Peyer's patch (tissue), 4 donors: Measurements from ENCODE around the gene RUVBL1. TPM values are rescaled to one million over a fixed set of nuclear protein-coding genes. Genes with fewer than 3 reads are reported as not detected.

Source experiments
- DNase-seq, 3 donors: peaks; one replicate each; pipeline ENCODE4 v3.0.0-alpha.2; 2017 to 2019
- H3K27ac ChIP-seq, 4 donors: fragments of 200-600 bp; sonication (generic); one replicate each; pipeline ENCODE4 v1.5.1; 2016 to 2019
- H3K27me3 ChIP-seq, 2 donors: fragments of 200-600 bp; sonication (generic); one replicate each; pipeline ENCODE4 v1.5.1; 2019
- H3K36me3 ChIP-seq, 3 donors: fragments of 200-600 bp; sonication (generic); one replicate each; pipeline ENCODE4 v1.5.1; 2016 to 2019
- H3K4me1 ChIP-seq, 4 donors: fragments of 200-600 bp; sonication (generic); one replicate each; pipeline ENCODE4 v1.5.1; 2016 to 2019
- H3K4me3 ChIP-seq, 4 donors: fragments of 200-600 bp; sonication (generic); 1 replicate in 3 of 4; 2 replicates in 1 of 4; pipeline ENCODE4 v1.5.1; 2016 to 2019; ENCODE audit warnings: mild to moderate bottlenecking in 1 of 4
- H3K9me3 ChIP-seq, 4 donors: fragments of 200-600 bp; sonication (generic); one replicate each; pipeline ENCODE4 v1.5.1; 2016 to 2019; ENCODE audit warnings: mild to moderate bottlenecking in 1 of 4
- POLR2A ChIP-seq, 2 donors: fragments of 450-650 bp; IDR thresholded peaks; one replicate each; pipeline ENCODE4 v1.5.1; 2017; ENCODE audit warnings: antibody characterized with exemption in 2 of 2, mild to moderate bottlenecking in 2 of 2, moderate library complexity in 2 of 2
- total RNA-seq, 4 donors: library from RNA; depleted of rRNA; stranded (reverse); fragments of >200 nt; gene quantifications; one replicate each; pipeline ENCODE4 v1.1.0, GENCODE V29; 2016
- TF ChIP-seq, protein P1 (sequence below), 6 experiments: fragments of 450-650 bp in 4 of 6; fragments of 200-600 bp in 2 of 6; sonication (generic) in 1 of 6; IDR thresholded peaks; one replicate each; pipeline ENCODE4 v1.5.1; 2017 to 2019; ENCODE audit warnings: antibody characterized with exemption in 6 of 6, mild to moderate bottlenecking in 3 of 6, moderate library complexity in 1 of 6

RUVBL1 gene
- total RNA-seq, 4 donors from 2014 or later = 8.9 to 22.3 (median 14.5) TPM

DNA sequence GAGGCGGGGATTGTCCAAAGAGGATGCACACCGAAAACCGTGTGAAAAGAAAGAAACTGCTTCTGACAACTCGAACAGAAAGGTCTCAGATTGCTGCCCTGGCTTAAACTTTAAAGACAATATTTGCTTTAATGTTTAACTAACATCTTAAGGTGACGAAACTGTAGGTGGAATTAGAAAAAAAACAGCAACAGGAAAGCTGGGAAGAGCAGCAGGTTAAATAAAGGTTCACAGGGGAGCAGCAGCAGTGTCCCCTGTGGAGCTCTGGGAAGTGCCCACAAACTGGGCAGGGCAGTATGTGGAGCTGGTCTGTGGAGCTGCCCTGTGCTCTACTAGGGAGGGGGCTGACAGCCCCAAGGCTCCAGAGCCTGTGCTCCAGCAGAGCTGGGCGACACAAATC lies 25.4 kb downstream of the RUVBL1 start:
- DNase-seq = no peak
- H3K27me3 ChIP-seq = no peaks in the 10 kb centered on the region
- TF ChIP-seq POLR2A (IDR thresholded peaks at IDR 0.05) = no peak
- TF ChIP-seq, protein P1, sequence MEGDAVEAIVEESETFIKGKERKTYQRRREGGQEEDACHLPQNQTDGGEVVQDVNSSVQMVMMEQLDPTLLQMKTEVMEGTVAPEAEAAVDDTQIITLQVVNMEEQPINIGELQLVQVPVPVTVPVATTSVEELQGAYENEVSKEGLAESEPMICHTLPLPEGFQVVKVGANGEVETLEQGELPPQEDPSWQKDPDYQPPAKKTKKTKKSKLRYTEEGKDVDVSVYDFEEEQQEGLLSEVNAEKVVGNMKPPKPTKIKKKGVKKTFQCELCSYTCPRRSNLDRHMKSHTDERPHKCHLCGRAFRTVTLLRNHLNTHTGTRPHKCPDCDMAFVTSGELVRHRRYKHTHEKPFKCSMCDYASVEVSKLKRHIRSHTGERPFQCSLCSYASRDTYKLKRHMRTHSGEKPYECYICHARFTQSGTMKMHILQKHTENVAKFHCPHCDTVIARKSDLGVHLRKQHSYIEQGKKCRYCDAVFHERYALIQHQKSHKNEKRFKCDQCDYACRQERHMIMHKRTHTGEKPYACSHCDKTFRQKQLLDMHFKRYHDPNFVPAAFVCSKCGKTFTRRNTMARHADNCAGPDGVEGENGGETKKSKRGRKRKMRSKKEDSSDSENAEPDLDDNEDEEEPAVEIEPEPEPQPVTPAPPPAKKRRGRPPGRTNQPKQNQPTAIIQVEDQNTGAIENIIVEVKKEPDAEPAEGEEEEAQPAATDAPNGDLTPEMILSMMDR (IDR thresholded peaks at IDR 0.05) = no peak
- peaks cover 0 to 27% (median 0%) of the 10 kb centered on the region in 3 donors for H3K36me3 ChIP-seq
- H3K27ac ChIP-seq = no peak overlapping the region
- H3K4me3 ChIP-seq = no peak overlapping the region
- H3K9me3 ChIP-seq = no peaks in the 10 kb centered on the region
- H3K4me1 ChIP-seq = no peaks in the 10 kb centered on the region

- H3K27ac ChIP-seq = no peak overlapping the region
- H3K9me3 ChIP-seq = no peaks in the 10 kb centered on the region
- H3K4me1 ChIP-seq = no peaks in the 10 kb centered on the region
- DNase-seq = peak; percentile 75 to 91 (median 86)
- TF ChIP-seq, protein P1 (IDR thresholded peaks at IDR 0.05) = peak; percentile 49 to 86 (median 76)
- TF ChIP-seq POLR2A (IDR thresholded peaks at IDR 0.05) = no peak
- H3K36me3 ChIP-seq = peaks cover 0 to 15% (median 0%) of the 10 kb centered on the region in 3 donors
- no peak overlapping the region for H3K4me3 ChIP-seq
- no peaks in the 10 kb centered on the region for H3K27me3 ChIP-seq
Measured at GRCh38 chr3:128095222-128095703, 28.3 kb downstream of the RUVBL1 start.

DNA sequence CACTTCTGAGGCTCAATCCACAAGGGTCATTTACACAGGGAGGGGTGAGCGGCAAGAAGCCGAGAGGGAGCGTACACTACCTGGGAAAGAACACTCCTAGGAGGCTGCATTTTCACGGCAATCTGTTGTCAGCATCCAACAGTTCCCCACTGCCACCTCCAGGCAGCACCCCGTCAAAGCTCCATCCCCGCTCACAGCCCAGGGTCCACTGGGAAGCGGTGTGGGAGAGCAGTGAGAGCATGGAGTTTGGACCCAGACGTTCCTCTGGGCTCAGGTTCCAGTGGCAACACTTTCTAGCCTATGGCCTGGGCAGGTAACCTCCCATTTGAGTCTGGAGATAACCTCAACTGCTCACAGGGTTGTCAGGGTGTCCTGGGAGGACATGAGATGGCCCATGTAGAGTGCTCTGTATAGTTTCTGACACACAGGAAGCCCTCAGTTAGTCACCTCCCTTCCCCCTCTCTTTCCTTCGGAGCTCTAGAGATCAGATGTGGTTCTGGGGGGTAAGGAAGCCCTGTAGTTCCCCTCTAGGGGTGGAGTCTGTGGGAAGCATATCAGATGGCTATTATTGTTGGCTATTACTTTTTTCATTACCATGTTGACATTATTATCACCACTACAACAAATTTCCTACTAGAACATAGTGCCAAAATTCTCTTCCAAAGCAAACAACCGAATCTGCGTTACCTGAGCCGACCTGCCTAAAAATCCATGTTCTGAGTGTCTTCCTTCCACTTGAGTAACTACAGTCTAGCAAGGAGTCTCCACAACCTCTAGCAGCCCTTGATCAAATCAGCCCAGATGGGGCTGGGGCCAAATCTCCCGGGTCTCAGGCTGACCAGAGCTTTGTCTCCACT lies 29.1 kb downstream of the RUVBL1 start:
- Histone ChIP-seq H3K9me3 (no peaks in the 10 kb centered on the region), H3K27me3 (no peaks in the 10 kb centered on the region), H3K36me3 (peaks cover 0 to 14% (median 0%) of the 10 kb centered on the region in 3 donors), H3K4me3 (no peak overlapping the region), H3K4me1 (no peaks in the 10 kb centered on the region), H3K27ac (no peak overlapping the region)
- TF ChIP-seq, protein P1 (IDR thresholded peaks at IDR 0.05) = no peak
- no peak for TF ChIP-seq POLR2A (IDR thresholded peaks at IDR 0.05)
- DNase-seq = no peak

DNA sequence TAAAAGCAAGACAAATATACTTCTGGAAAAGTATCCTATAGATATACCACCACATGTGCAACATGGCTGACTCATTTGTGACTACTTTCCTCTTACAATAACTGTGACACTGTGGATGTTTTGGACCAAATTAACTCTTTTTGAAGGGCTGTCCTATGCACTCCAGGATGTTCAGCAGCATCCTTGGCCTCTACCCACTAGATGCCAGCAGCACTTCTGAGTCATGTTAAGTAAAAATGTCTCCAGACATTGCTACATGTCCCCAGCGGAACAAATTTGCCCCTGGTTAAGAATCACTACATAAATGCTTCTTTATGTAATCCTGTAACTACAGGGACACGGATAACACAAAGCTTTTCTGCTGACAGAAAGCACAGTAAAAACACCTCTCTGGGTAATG lies 32.0 kb downstream of the RUVBL1 start:
- DNase-seq = no peak
- Histone ChIP-seq H3K4me1 (no peaks in the 10 kb centered on the region), H3K9me3 (no peaks in the 10 kb centered on the region), H3K4me3 (no peak overlapping the region), H3K27me3 (no peaks in the 10 kb centered on the region), H3K36me3 (no peaks in the 10 kb centered on the region), H3K27ac (no peak overlapping the region)
- no peak for TF ChIP-seq POLR2A (IDR thresholded peaks at IDR 0.05)
- TF ChIP-seq, protein P1 (IDR thresholded peaks at IDR 0.05) = no peak

- no peaks in the 10 kb centered on the region for H3K36me3 ChIP-seq
Measured at GRCh38 chr3:128089135-128089534, 34.5 kb downstream of the RUVBL1 start.

More at GRCh38 chr3:128089135-128089534, 34.5 kb downstream of the RUVBL1 start:
- H3K4me3 ChIP-seq = no peak overlapping the region
- H3K27ac ChIP-seq = no peak overlapping the region
- no peaks in the 10 kb centered on the region for H3K27me3 ChIP-seq
- DNase-seq = no peak
- H3K9me3 ChIP-seq = no peaks in the 10 kb centered on the region
- TF ChIP-seq, protein P1 (IDR thresholded peaks at IDR 0.05) = no peak
- TF ChIP-seq POLR2A (IDR thresholded peaks at IDR 0.05) = no peak
- peaks cover 0 to 6% (median 0%) of the 10 kb centered on the region in 4 donors for H3K4me1 ChIP-seq
